Measurements from ENCODE around the gene CDK5RAP3.

CDK5RAP3 gene

GRCh38 chr17:47993964-47994363 lies 23.1 kb downstream of the CDK5RAP3 start:
- H3K27ac ChIP-seq = no peak overlapping the region
- DNase-seq (ENCODE audit: low spot score) = no peak
- ChIA-PET POLR2A (ENCODE audit: low non-redundant PET) (no interaction called here), CTCF (no interaction called here)
- TF ChIP-seq, protein P1, sequence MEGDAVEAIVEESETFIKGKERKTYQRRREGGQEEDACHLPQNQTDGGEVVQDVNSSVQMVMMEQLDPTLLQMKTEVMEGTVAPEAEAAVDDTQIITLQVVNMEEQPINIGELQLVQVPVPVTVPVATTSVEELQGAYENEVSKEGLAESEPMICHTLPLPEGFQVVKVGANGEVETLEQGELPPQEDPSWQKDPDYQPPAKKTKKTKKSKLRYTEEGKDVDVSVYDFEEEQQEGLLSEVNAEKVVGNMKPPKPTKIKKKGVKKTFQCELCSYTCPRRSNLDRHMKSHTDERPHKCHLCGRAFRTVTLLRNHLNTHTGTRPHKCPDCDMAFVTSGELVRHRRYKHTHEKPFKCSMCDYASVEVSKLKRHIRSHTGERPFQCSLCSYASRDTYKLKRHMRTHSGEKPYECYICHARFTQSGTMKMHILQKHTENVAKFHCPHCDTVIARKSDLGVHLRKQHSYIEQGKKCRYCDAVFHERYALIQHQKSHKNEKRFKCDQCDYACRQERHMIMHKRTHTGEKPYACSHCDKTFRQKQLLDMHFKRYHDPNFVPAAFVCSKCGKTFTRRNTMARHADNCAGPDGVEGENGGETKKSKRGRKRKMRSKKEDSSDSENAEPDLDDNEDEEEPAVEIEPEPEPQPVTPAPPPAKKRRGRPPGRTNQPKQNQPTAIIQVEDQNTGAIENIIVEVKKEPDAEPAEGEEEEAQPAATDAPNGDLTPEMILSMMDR (conservative IDR thresholded peaks at IDR 0.05; ENCODE audit: low read depth) = no peak

- TF ChIP-seq, protein P1 (conservative IDR thresholded peaks at IDR 0.05; ENCODE audit: low read depth) = no peak
- POLR2A ChIA-PET (ENCODE audit: low non-redundant PET) = no interaction called here
Measured at GRCh38 chr17:47994724-47995123, 23.8 kb downstream of the CDK5RAP3 start.

GRCh38 chr17:47995241-47995935 lies 24.5 kb downstream of the CDK5RAP3 start:
- TF ChIP-seq, protein P1 (conservative IDR thresholded peaks at IDR 0.05; ENCODE audit: low read depth) = no peak
- no peak overlapping the region for H3K27ac ChIP-seq
- DNase-seq (ENCODE audit: low spot score) = no peak
- ChIA-PET POLR2A (ENCODE audit: low non-redundant PET) (no interaction called here), CTCF (no interaction called here)

More at GRCh38 chr17:47994724-47995123, 23.8 kb downstream of the CDK5RAP3 start:
- H3K27ac ChIP-seq = no peak overlapping the region
- CTCF ChIA-PET = no interaction called here
- DNase-seq (ENCODE audit: low spot score) = no peak

DNA sequence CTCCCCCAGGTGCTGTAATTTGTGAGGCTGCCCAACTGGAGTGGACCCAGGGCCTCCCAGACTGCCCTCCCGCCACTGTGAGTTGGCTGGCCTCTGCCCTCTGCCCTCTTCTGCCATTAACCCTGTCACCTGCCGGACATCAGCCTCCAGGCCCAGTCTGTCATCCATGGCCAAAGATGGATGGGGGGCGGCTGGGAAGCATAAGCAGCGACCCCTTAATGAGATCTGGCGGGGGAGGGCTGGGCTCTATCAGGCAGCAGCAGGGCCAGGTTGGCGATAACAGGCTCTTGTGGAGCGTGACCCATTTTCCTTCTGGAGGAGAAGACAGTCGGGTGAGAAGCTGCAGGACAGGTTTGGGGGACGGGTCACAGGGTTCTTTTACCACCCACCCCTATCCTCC lies 25.3 kb downstream of the CDK5RAP3 start:
- CTCF ChIA-PET = interaction anchor here (0.6 kb wide), 1 partner anchor 26 kb away, joined by 3 read pairs; no protein-coding TSS in a partner anchor
- DNase-seq (ENCODE audit: low spot score) = no peak
- no peak overlapping the region for H3K27ac ChIP-seq
- TF ChIP-seq, protein P1 (conservative IDR thresholded peaks at IDR 0.05; ENCODE audit: low read depth) = no peak
- POLR2A ChIA-PET (ENCODE audit: low non-redundant PET) = no interaction called here

DNA sequence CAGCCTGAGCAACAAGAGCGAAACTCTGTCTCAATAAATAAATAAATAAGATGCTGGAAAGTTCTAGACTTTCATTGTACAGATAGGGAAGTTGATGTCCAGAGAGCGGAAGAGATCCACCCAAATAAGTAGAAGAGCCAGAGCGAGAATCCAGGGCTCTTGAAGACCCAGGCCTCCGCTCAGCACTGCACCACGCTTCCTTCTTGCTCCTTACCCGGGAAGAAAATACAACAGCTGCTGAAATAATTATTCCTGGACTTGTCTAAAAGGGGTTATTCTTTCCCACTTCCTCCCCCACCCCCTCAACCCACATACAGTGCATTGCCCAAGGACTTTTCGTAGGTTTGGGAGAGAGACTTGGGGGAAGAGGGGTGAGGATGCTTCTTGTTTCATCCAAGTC lies 26.7 kb downstream of the CDK5RAP3 start:
- TF ChIP-seq, protein P1 (conservative IDR thresholded peaks at IDR 0.05; ENCODE audit: low read depth) = no peak
- CTCF ChIA-PET = interaction anchor here (0.6 kb wide), 1 partner anchor 599 kb away, joined by 3 read pairs; no protein-coding TSS in a partner anchor
- DNase-seq (ENCODE audit: low spot score) = no peak
- no peak overlapping the region for H3K27ac ChIP-seq
- POLR2A ChIA-PET (ENCODE audit: low non-redundant PET) = no interaction called here

- CTCF ChIA-PET = interaction anchor here (0.6 kb wide), 1 partner anchor 598 kb away, joined by 3 read pairs; no protein-coding TSS in a partner anchor
- no peak overlapping the region for H3K27ac ChIP-seq
- no peak for DNase-seq (ENCODE audit: low spot score)
- TF ChIP-seq, protein P1 (conservative IDR thresholded peaks at IDR 0.05; ENCODE audit: low read depth) = no peak
- POLR2A ChIA-PET (ENCODE audit: low non-redundant PET) = no interaction called here
Measured at GRCh38 chr17:47998044-47998443, 27.1 kb downstream of the CDK5RAP3 start.
